Measurements from ENCODE around the gene MYO7B.
"Not testable (repeated sequence)": the region's sequence is repeated elsewhere in the genome, so short reads cannot be mapped to it uniquely, and the experiment has no call there.

The MYO7B gene

GRCh38 chr2:127552846-127553245 is 17.4 kb downstream of the MYO7B start:
- no peak for DNase-seq

- no peak for DNase-seq
These were observed 23.4 kb downstream of the MYO7B start for GRCh38 chr2:127558911-127559310.

DNA sequence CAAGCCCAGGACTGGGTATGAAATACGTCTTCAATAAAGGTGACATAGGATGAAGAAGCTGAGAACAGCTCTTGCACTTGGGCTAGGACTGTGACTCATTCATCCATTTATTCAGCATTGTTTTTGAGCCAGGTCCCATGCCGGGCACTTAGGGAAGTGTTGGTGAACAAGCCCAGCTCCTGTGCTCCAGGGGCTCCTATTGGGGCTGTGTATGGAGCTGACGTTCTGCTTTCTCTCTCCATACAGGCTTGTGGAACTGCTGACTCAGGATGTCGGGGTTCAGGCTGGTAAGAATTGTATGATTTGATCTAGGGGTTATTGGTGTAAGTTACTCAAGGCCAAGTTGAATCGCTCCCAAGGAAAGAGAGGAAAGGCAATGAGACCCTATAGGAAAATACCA is 24.0 kb downstream of the MYO7B start:
- DNase-seq: no peak

- no peak for DNase-seq
These were observed 24.9 kb downstream of the MYO7B start for GRCh38 chr2:127560201-127560930.

DNA sequence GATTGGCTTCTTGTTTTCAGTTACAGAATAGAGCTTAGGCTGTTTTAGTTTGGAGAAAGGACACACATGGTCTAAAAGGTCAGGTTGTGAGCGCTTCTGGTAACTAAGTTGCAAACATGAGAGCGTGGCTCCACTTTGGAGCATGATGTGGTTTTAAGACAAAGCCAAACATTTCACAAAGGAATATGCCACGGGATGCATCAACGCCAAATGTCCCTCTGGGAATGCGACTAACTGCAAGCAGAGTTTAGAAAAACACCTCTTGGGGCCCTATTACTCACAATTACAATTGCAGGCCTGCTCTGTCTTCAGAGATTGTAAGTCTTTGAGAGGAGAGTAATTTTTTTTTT is 25.4 kb downstream of the MYO7B start:
- no peak for DNase-seq

GRCh38 chr2:127561371-127561770 is 25.9 kb downstream of the MYO7B start:
- no peak for DNase-seq

DNA sequence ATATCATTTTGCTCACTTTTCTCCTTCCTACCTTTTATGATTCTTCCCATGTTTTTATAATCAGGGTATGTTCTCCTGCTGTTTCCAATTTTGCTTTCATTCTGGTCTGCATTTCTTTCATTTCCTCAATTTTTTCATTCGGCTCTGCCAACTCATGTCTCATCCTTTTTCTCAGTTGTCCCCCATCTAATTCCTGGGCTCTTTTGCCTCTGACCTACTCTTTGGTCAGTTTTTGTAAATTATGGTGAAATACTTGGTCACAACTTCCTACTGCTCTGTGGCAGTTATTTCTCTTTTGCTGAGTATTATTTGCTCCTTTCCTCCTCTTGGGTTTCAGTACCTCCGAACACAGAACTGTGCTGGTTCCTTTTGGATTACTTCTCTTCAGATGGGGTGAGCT is 27.5 kb downstream of the MYO7B start:
- DNase-seq: no peak

- no peak for DNase-seq
These were observed 28.3 kb downstream of the MYO7B start for GRCh38 chr2:127563458-127564428.

DNA sequence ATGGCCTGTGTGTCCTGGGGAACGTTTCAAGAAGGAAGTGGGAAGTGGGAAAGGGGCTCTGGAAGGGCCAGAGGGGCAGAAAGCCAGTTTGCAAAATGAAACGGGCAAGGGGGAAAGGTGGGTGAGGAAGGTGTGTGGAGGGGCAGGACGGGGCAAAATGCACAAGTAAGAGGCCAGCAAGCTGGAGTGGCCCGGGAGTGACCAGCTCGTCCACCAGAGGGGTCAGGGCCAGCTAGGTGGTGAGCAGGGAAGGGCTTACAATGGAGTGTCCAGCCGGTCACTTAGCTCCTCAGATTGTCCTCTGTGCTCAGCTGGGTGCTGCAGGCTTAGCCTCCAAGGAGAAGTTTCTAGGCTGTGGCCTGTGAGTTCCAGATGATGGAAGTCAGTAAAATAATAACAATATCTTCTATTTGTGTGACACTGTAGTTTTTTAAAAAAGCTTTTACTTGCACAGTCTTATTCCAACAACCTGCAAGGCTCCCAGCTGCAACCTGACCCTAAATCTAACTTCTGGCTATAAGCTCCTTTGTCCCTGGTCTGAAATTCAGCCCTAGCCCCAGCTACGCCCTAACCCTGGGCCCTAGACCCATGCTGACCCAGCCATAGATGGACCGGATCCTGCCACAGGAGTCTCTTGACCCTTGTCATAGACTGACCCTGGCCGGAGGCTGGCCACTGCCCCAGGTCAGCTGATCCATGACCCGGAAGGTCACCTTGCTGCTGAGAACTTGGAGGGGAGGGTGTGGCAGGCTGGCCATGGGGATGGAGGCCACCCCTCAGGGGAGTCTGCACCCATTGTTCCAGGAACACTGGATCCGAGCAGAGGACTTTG is 29.2 kb downstream of the MYO7B start:
- DNase-seq: no peak

- DNase-seq: no peak
These were observed 30.0 kb downstream of the MYO7B start for GRCh38 chr2:127565261-127566138.

DNA sequence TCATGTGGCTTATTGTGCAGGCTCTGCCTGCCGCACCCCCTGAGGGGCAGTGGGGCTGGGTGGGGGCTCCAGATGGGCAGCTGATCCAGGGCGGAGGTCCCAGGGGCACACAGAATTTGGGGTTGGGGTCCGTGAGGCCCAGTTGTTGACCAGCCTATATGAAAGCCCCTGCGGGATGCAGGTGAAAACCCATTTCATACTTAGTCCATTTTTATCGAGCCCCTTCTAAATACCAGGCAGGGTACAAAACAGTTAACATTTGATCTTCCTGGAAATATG is 30.6 kb downstream of the MYO7B start:
- no peak for DNase-seq

GRCh38 chr2:127566576-127566975 is 31.1 kb downstream of the MYO7B start:
- no peak for DNase-seq

- no peak for DNase-seq
These were observed 31.9 kb downstream of the MYO7B start for GRCh38 chr2:127567351-127567854.

DNA sequence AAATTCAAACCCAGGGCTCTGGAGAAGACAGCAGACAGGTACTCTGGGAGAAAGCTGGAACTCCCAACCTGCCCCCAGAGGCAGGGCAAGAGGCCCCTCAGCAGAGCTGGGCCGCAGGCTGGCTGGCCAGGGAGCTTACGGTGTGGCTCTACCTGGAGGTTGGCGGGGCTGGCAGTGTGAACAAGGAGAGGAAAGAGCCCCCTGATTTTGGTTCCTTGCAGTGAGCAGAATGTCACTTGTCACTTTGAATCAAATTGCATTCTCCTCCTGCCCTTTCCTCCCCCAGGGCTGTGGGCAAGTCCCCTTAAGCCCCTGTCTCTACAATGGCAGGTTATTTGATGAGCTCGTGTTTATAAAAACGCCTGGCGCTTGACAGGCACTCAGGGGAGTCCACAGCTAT is 32.6 kb downstream of the MYO7B start:
- no peak for DNase-seq

GRCh38 chr2:127569666-127570065 is 34.2 kb downstream of the MYO7B start:
- no peak for DNase-seq

GRCh38 chr2:127570282-127571250 is 35.1 kb downstream of the MYO7B start:
- DNase-seq: no peak

- DNase-seq: not testable (repeated sequence)
These were observed 36.9 kb downstream of the MYO7B start for GRCh38 chr2:127572352-127572751.

- DNase-seq: no peak
These were observed 37.4 kb downstream of the MYO7B start for GRCh38 chr2:127572841-127573240.

DNA sequence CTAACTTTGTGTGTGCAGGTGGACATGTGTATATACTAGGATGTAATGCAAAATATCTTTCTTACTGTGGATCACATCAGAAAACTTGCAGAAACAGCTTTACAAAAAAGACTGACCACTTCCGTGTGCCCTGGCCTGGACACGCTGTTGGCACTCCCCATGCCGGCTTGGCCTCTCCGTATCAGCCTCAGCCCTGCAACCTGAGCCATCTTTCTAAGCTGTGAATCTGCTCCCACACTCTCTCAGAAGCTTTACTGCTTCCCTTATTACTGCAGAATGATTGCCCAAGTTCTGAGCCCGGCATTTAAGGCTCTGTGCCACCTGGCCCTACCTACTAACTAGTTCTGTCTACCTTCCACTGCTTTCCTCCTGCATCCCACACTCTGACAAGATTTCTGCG is 37.8 kb downstream of the MYO7B start:
- DNase-seq: no peak

DNA sequence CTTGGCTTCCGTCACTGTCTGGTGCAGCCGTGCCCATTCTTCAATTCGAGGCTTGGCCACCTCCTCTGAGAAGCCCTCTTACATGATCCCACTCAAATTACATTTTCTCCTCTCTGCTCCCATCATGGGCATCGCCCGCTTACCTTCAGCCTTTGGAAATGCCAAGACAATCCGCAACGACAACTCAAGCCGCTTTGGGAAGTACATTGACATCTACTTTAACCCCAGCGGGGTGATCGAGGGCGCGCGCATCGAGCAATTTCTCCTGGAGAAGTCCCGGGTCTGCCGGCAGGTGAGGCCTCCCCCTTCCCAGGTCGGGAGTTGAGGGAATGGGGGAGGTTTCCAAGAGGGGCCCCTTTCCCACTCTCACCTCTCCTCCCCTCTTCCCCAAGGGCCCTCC is 38.3 kb downstream of the MYO7B start:
- DNase-seq: no peak

GRCh38 chr2:127574656-127575055 is 39.2 kb downstream of the MYO7B start:
- no peak for DNase-seq

Data from Kasumi-1 (cell line).